SJSA1 (cell line): Measurements from ENCODE around the gene CCR5AS.
"Not testable (repeated sequence)": the region's sequence is repeated elsewhere in the genome, so short reads cannot be mapped to it uniquely, and the experiment has no call there.

ENCODE experiments used
- DNase-seq, 2 experiments: peaks; one replicate each; pipeline ENCODE4 v3.0.0-alpha.2; 2015 to 2020; ENCODE audit warnings: low spot score in 2 of 2, low read depth in 1 of 2
- H3K27ac ChIP-seq: fragments of 250-450 bp; sonication (Bioruptor Pico); 2 replicates; pipeline ENCODE4 v1.5.1; 2020; ENCODE audit warnings: mild to moderate bottlenecking, moderate library complexity
- H3K27me3 ChIP-seq: fragments of 250-450 bp; sonication (Bioruptor Pico); replicated peaks from 2 replicates; pipeline ENCODE4 v1.5.1; 2020; ENCODE audit warnings: mild to moderate bottlenecking, moderate library complexity
- H3K36me3 ChIP-seq: fragments of 250-450 bp; sonication (Bioruptor Pico); 2 replicates; pipeline ENCODE4 v1.5.1; 2020; ENCODE audit warnings: mild to moderate bottlenecking
- H3K4me1 ChIP-seq: fragments of 250-450 bp; sonication (Bioruptor Pico); replicated peaks from 2 replicates; pipeline ENCODE4 v1.6.1; 2021; ENCODE audit warnings: mild to moderate bottlenecking
- H3K4me3 ChIP-seq: fragments of 250-450 bp; sonication (Bioruptor Pico); 2 replicates; pipeline ENCODE4 v1.5.1; 2020; ENCODE audit warnings: mild to moderate bottlenecking
- H3K9me3 ChIP-seq: fragments of 250-450 bp; sonication (Bioruptor Pico); replicated peaks from 2 replicates; pipeline ENCODE4 v1.5.1; 2020; ENCODE audit warnings: mild to moderate bottlenecking

CCR5AS gene

DNA sequence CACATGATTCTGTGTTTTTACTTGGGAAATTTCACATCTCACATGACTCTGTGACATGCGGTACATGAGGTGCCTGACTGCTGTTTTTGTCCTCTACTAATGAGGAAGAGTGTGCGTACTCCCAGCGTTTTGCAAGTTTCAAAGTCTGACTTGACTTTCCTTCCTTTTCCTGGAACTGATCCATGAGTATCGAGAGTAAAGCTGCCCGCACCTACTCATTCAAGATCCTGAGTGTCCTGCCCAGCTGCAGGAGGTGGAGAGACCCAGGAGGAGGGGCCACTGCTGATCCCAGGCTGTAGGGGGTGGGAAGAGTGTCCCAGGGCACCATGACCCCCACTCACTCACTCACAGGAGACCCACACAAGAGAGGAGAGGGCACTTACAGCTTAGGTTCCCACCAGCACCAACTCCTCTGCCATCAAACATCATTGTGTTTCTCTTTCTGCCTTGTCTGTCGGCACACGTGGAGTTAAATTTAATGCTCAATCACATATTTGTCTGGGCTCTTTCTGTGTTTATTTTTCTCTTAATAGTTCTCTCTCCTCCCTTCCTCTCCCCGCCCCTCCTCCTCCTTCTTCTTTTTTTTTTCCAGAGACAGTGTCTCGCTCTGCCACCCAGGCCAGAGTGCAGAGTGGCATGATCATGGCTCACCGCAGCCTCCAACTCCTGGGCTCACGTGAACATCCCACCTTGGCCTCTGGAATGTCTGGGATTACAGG, 1.4 kb downstream of the CCR5AS start:
- H3K9me3 ChIP-seq, result no peaks in the 10 kb centered on the region
- H3K27me3 ChIP-seq, result no peaks in the 10 kb centered on the region
- no peak overlapping the region for H3K27ac ChIP-seq
- H3K4me3 ChIP-seq, result no peak overlapping the region
- no peaks in the 10 kb centered on the region for H3K36me3 ChIP-seq
- peak in 1 of 2 experiments; percentile 34 for DNase-seq
- peaks cover 40% of the 10 kb centered on the region for H3K4me1 ChIP-seq

DNA sequence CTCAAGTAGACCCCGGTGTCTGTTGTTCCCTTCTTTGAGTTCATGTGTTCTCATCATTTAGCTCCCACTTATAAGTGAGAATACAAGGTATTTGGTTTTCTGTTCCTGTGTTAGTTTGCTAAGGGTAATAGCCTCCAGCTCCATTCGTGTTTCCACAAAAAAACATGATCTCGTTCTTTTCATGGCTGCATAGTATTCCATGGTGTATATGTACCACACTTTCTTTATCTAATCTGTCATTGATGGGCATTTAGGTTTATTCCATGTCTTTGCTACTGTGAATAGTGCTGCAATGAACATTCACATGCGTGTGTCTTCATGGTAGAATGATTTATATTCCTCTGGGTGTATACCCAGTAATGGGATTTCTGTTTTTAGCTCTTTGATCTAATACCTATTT, 4.0 kb downstream of the CCR5AS start:
- not testable (repeated sequence) for H3K36me3 ChIP-seq, H3K4me3 ChIP-seq, H3K9me3 ChIP-seq, H3K27me3 ChIP-seq, H3K27ac ChIP-seq, DNase-seq
- peaks cover 48% of the 10 kb centered on the region for H3K4me1 ChIP-seq

DNA sequence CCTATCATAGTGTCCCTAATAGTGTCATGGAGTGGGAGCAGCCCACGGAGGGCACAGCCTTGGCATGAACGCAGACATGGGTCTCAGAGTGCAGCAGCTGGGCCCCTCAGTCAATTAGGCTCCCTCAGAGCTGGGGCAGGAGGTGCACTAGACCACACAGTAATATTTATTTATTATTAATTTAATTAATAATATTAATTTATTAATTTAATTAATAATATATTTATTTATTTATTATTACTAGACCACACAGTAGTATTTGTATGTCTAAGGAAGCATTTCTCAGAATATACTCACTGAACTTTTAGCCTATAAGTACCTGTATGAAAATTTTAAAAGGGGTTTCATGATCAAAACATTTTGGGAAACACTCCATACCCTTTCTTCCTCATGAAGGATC, 5.3 kb downstream of the CCR5AS start:
- Histone ChIP-seq H3K4me3 (no peak overlapping the region), H3K9me3 (no peaks in the 10 kb centered on the region)

GRCh38 chr3:46400846-46401245, 6.0 kb downstream of the CCR5AS start:
- Histone ChIP-seq H3K36me3 (no peaks in the 10 kb centered on the region), H3K27me3 (no peaks in the 10 kb centered on the region), H3K9me3 (no peaks in the 10 kb centered on the region), H3K27ac (no peak overlapping the region), H3K4me3 (no peak overlapping the region), H3K4me1 (peaks cover 28% of the 10 kb centered on the region)
- DNase-seq, result no peak

More for the DNA sequence above, 5.3 kb downstream of the CCR5AS start:
- DNase-seq, result no peak
- Histone ChIP-seq H3K36me3 (no peaks in the 10 kb centered on the region), H3K27ac (no peak overlapping the region), H3K4me1 (peaks cover 35% of the 10 kb centered on the region), H3K27me3 (no peaks in the 10 kb centered on the region)

- peak in 1 of 2 experiments; percentile 33 for DNase-seq
- Histone ChIP-seq H3K27ac (no peak overlapping the region), H3K4me1 (peaks cover 21% of the 10 kb centered on the region), H3K36me3 (no peaks in the 10 kb centered on the region), H3K27me3 (no peaks in the 10 kb centered on the region), H3K9me3 (no peaks in the 10 kb centered on the region), H3K4me3 (no peak overlapping the region)
Measured at GRCh38 chr3:46400000-46400734, 6.7 kb downstream of the CCR5AS start.

DNA sequence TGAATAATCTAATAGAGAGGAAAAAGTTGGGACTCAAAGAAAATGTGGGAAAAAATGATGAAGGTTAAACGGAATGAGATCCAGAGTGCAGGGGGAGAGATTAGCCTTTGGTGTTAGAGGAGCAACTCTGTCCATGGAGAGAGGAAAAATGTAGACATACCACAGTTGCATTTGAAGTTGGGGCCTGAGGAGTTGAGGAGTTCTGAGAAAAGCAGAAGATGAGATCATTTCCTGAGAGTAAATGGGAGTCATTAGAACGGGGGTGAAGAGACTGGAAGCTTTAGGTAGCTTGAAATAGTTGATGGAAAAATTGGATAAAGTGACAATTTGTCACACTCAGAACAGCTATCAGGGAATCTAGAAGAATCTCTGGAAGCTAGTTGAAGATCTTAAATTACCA, 7.3 kb downstream of the CCR5AS start:
- Histone ChIP-seq H3K4me1 (peaks cover 16% of the 10 kb centered on the region), H3K4me3 (no peak overlapping the region), H3K27ac (no peak overlapping the region), H3K36me3 (no peaks in the 10 kb centered on the region), H3K9me3 (no peaks in the 10 kb centered on the region), H3K27me3 (no peaks in the 10 kb centered on the region)
- no peak for DNase-seq

DNA sequence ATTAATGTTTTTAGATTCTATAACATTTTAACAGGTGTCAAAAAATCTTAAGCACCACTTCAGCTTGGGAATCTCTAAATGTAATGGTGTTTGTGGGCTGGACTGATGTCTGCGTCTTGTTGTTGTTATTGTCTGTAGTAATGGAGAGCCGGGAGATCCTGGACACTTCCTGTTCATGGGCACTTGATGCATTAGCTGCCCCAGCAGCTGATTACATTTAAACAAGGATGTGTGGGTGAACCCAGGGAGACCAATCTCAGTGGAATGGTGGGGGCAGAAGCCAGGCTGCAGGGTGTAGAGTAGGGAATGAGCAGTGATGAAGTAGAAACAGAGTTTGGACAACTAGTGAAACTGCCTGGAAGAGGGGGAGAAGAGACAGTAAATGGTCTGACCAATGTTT, 7.8 kb downstream of the CCR5AS start:
- no peaks in the 10 kb centered on the region for H3K9me3 ChIP-seq
- H3K27me3 ChIP-seq, result no peaks in the 10 kb centered on the region
- no peaks in the 10 kb centered on the region for H3K36me3 ChIP-seq
- no peak overlapping the region for H3K4me3 ChIP-seq
- no peak for DNase-seq
- H3K27ac ChIP-seq, result no peak overlapping the region
- peaks cover 16% of the 10 kb centered on the region for H3K4me1 ChIP-seq

GRCh38 chr3:46398186-46398955, 8.5 kb downstream of the CCR5AS start:
- no peak for DNase-seq
- no peaks in the 10 kb centered on the region for H3K27me3 ChIP-seq
- no peaks in the 10 kb centered on the region for H3K36me3 ChIP-seq
- no peak overlapping the region for H3K27ac ChIP-seq
- H3K9me3 ChIP-seq, result no peaks in the 10 kb centered on the region
- H3K4me3 ChIP-seq, result no peak overlapping the region
- peaks cover 16% of the 10 kb centered on the region for H3K4me1 ChIP-seq

- Histone ChIP-seq H3K36me3 (no peaks in the 10 kb centered on the region), H3K4me1 (peaks cover 16% of the 10 kb centered on the region), H3K9me3 (no peaks in the 10 kb centered on the region), H3K27ac (no peak overlapping the region), H3K27me3 (no peaks in the 10 kb centered on the region), H3K4me3 (no peak overlapping the region)
- no peak for DNase-seq
Measured at GRCh38 chr3:46397111-46397510, 9.8 kb downstream of the CCR5AS start.

GRCh38 chr3:46395766-46396530, 10.9 kb downstream of the CCR5AS start:
- Histone ChIP-seq H3K27ac (no peak overlapping the region), H3K36me3 (no peaks in the 10 kb centered on the region), H3K27me3 (no peaks in the 10 kb centered on the region), H3K4me1 (peaks cover 16% of the 10 kb centered on the region), H3K4me3 (no peak overlapping the region), H3K9me3 (no peaks in the 10 kb centered on the region)
- DNase-seq, result no peak

- no peaks in the 10 kb centered on the region for H3K27me3 ChIP-seq
- no peak overlapping the region for H3K4me3 ChIP-seq
- no peak overlapping the region for H3K27ac ChIP-seq
- H3K9me3 ChIP-seq, result no peaks in the 10 kb centered on the region
- no peak for DNase-seq
- H3K36me3 ChIP-seq, result no peaks in the 10 kb centered on the region
- peaks cover 12% of the 10 kb centered on the region for H3K4me1 ChIP-seq
Measured at GRCh38 chr3:46395210-46395661, 11.6 kb downstream of the CCR5AS start.

- no peak overlapping the region for H3K4me3 ChIP-seq
- DNase-seq, result no peak
- H3K27ac ChIP-seq, result no peak overlapping the region
- H3K4me1 ChIP-seq, result no peaks in the 10 kb centered on the region
- no peaks in the 10 kb centered on the region for H3K9me3 ChIP-seq
- no peaks in the 10 kb centered on the region for H3K36me3 ChIP-seq
- H3K27me3 ChIP-seq, result no peaks in the 10 kb centered on the region
Measured at GRCh38 chr3:46393554-46394434, 13.1 kb downstream of the CCR5AS start.

DNA sequence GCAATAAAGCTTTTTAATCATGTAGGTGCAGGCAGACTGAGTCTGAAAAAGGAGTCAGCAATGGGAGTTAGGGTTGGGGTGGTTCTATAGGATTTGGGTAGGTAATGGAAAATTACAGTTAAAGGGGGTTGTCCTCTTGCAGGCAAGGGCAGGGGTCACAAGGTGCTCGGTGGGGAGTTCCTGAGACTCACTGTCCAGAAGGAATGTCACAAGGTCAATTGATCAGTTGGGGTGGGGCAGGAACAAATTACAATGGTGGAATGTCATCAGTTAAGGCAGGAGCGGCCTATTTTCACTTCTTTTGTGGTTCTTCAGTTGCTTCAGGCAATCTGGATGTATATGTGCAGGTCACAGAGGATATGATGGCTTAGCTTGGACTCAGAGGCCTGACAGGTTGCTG, 13.9 kb downstream of the CCR5AS start:
- DNase-seq, result no peak
- Histone ChIP-seq H3K27me3 (no peaks in the 10 kb centered on the region), H3K36me3 (no peaks in the 10 kb centered on the region), H3K4me1 (no peaks in the 10 kb centered on the region), H3K4me3 (no peak overlapping the region), H3K9me3 (no peaks in the 10 kb centered on the region), H3K27ac (no peak overlapping the region)
